Muscle of arm (tissue), 14 donors: ENCODE measurements around the gene SKA3. TPM values are rescaled to one million over a fixed set of nuclear protein-coding genes. Genes with fewer than 3 reads are reported as not detected.
"Not testable (repeated sequence)": the region's sequence is repeated elsewhere in the genome, so short reads cannot be mapped to it uniquely, and the experiment has no call there.

Experiments used
- DNase-seq: peaks from one replicate; pipeline ENCODE4 v3.0.0-alpha.2; 2013
- long read RNA-seq, 11 donors: transcript quantifications; one replicate each; lab custom pipeline, GENCODE V29; 2026
- polyA plus RNA-seq, 12 donors: library from polyadenylated mRNA; unstranded; fragments of 120-200 nt; gene quantifications; one replicate each; pipeline ENCODE4 v1.2.1, GENCODE V29; 2013; ENCODE audit not compliant: insufficient read length in 12 of 12

SKA3 gene
- 10 to 100 TPM in 1 of 12 donors, 1 to 10 TPM in 9, not detected in 2; 3.5 to 13.7 (median 6.3) TPM for polyA plus RNA-seq
- long read RNA-seq, donor 1, partial matches to known transcripts, result 0 of 1 reads
- long read RNA-seq, donor 1, other reads (novel, unspliced or antisense), result 0 of 1 reads
- long read RNA-seq, donor 2, partial matches to known transcripts, result 0 of 1 reads
- long read RNA-seq, donor 2, other reads (novel, unspliced or antisense), result 0 of 1 reads
- long read RNA-seq, donor 3, partial matches to known transcripts, result 0 of 1 reads
- long read RNA-seq, donor 3, other reads (novel, unspliced or antisense), result 0 of 1 reads
- long read RNA-seq, donor 4, partial matches to known transcripts, result 0 of 1 reads
- long read RNA-seq, donor 4, other reads (novel, unspliced or antisense), result 0 of 1 reads
- long read RNA-seq, donor 5, partial matches to known transcripts, result 203 of 205 reads
- long read RNA-seq, donor 5, other reads (novel, unspliced or antisense), result 0 of 205 reads
- long read RNA-seq, donor 6, result 0 reads
- long read RNA-seq, donor 7, partial matches to known transcripts, result 0 of 2 reads
- long read RNA-seq, donor 7, other reads (novel, unspliced or antisense), result 0 of 2 reads
- long read RNA-seq, donor 8, result 0 reads
- long read RNA-seq, donor 9, partial matches to known transcripts, result 0 of 2 reads
- long read RNA-seq, donor 9, other reads (novel, unspliced or antisense), result 0 of 2 reads
- long read RNA-seq, donor 10, partial matches to known transcripts, result 0 of 1 reads
- long read RNA-seq, donor 10, other reads (novel, unspliced or antisense), result 0 of 1 reads
- long read RNA-seq, donor 11, partial matches to known transcripts, result 0 of 1 reads
- long read RNA-seq, donor 11, other reads (novel, unspliced or antisense), result 0 of 1 reads

- peak; percentile 96 for DNase-seq
Measured at GRCh38 chr13:21176215-21176981, at the start of gene SKA3, which contains the start of gene MRPL57. SKA3 (minus strand) TSS chr13:21176552; CDS start chr13:21176477, 75 bp downstream. MRPL57 (plus strand) TSS chr13:21176658; CDS start chr13:21176917, 259 bp downstream.

GRCh38 chr13:21225082-21225481 lies 48.7 kb upstream of the SKA3 start:
- DNase-seq, result no peak

- DNase-seq, result no peak
Measured at GRCh38 chr13:21221268-21221667, 44.9 kb upstream of the SKA3 start.

GRCh38 chr13:21219716-21220115 lies 43.4 kb upstream of the SKA3 start:
- DNase-seq, result not testable (repeated sequence)

- no peak for DNase-seq
Measured at GRCh38 chr13:21219036-21219381, 42.7 kb upstream of the SKA3 start.

GRCh38 chr13:21218351-21219035 lies 42.1 kb upstream of the SKA3 start:
- DNase-seq, result no peak

- no peak for DNase-seq
Measured at GRCh38 chr13:21216332-21216731, 40.0 kb upstream of the SKA3 start.

- DNase-seq, result not testable (repeated sequence)
Measured at GRCh38 chr13:21215419-21215818, 39.1 kb upstream of the SKA3 start.

- no peak for DNase-seq
Measured at GRCh38 chr13:21212138-21212775, 35.9 kb upstream of the SKA3 start.

- DNase-seq, result no peak
Measured at GRCh38 chr13:21208652-21209154, 32.4 kb upstream of the SKA3 start.

GRCh38 chr13:21202767-21203531 lies 26.6 kb upstream of the SKA3 start:
- no peak for DNase-seq

GRCh38 chr13:21201456-21202190 lies 25.3 kb upstream of the SKA3 start:
- not testable (repeated sequence) for DNase-seq

- not testable (repeated sequence) for DNase-seq
Measured at GRCh38 chr13:21198391-21198790, 22.0 kb upstream of the SKA3 start.

- DNase-seq, result not testable (repeated sequence)
Measured at GRCh38 chr13:21197606-21198225, 21.4 kb upstream of the SKA3 start.

GRCh38 chr13:21194756-21195155 lies 18.4 kb upstream of the SKA3 start:
- DNase-seq, result not testable (repeated sequence)

GRCh38 chr13:21186410-21186809 lies 10.1 kb upstream of the SKA3 start:
- DNase-seq, result not testable (repeated sequence)

- DNase-seq, result no peak
Measured at GRCh38 chr13:21181671-21182070, 5.3 kb upstream of the SKA3 start.

- no peak for DNase-seq
Measured at GRCh38 chr13:21176982-21177284, 581 bp upstream of the SKA3 start.
